ENCODE data around the gene TMEM50A.
"Not testable (repeated sequence)": the region's sequence is repeated elsewhere in the genome, so short reads cannot be mapped to it uniquely, and the experiment has no call there.

Gene TMEM50A

DNA sequence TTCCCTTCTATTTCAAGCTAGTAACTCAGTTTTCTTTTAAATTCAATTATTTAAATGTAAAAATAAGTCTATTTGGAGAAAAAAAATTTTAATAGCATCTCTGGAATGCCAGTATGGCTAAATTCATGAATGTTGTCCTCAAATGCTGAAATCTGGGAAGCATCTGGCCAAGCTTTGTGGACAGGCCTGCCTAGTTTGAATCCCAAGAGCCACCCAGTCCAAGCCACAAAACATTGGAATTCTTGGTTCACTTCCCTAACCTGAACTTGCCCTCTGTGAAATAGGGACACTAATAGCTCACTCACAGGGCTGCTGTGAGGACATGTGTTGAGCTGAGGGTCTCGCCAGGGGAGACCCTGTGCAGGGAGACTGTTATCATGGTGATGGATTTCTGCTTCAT is 28.6 kb upstream of the TMEM50A start:
- H3K9me3 ChIP-seq (ENCODE audit: insufficient read depth, low read depth, low read length); H3K36me3 ChIP-seq (ENCODE audit: insufficient read depth, low read length); H3K9ac ChIP-seq (ENCODE audit: low read depth, low read length); H3K27me3 ChIP-seq (ENCODE audit: insufficient read depth, low read length); H3K27ac ChIP-seq (ENCODE audit: low read depth, low read length); H3K4me1 ChIP-seq (ENCODE audit: insufficient read depth, low read length); H3K4me3 ChIP-seq (ENCODE audit: low read length): not testable (repeated sequence)
- WGBS: no CpG with 5 or more reads among the region's 1 CpG

DNA sequence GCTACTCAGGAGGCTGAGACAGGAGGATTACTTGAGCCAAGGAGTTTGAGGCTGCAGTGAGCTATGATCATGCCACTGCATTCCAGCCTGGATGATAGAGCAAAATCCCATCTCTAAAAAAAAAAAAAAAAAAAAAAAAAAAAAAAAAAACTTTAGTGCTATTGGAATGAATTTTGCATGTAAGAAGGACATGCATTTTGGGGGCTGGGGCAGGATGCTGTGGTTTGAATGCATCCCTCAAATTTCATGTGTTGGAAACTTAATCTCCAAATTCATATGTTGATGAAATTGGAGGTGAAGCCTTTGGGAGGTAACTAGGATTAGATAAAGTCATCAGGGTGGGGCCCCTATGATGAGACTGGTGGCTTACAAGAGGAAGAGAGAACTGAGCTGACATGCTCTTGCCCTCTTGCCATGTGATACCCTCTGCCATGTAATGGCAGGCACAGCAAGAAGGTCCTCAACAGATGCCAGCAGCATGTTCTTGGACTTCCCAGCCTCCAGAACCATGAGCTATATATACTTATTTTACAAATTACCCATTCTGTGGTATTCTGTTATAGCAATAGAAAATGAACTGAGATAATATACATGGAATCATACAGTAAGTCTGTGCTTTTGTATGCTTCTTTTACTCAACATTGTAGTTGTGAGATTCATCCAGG is 25.2 kb upstream of the TMEM50A start:
- H3K9ac ChIP-seq (ENCODE audit: low read depth, low read length); H3K4me3 ChIP-seq (ENCODE audit: low read length); H3K27me3 ChIP-seq (ENCODE audit: insufficient read depth, low read length); H3K36me3 ChIP-seq (ENCODE audit: insufficient read depth, low read length); H3K4me1 ChIP-seq (ENCODE audit: insufficient read depth, low read length); H3K27ac ChIP-seq (ENCODE audit: low read depth, low read length); H3K9me3 ChIP-seq (ENCODE audit: insufficient read depth, low read depth, low read length): not testable (repeated sequence)

DNA sequence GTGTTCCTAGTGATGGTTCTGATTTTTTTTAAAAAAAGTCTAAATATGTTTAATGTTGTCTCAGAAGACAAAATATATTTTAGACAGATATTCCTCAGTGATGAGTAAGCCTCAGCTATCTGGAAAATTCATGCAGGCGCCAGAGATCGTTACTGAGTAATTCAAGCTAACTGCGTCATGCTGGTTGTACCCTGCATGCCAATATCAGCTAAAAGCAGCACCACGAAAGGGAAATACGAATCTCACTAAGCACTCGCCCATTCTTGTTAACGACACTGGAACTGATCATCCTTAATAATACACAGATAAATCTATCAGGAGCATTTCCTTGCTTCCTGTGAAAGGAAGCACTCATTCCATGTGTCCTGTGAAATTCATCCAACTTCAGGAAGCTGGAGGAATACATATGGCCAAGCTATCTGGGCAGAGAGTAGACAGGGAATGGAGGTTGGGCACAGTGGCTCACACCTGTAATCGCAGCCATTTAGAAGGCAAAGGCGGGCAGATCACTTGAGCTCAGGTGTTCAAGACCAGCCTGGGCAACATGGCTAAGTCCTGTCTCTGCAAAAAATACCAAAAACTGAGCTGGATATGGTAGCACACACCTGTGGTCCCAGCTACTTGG is 17.7 kb upstream of the TMEM50A start:
- H3K4me3 ChIP-seq (ENCODE audit: low read length); H3K9me3 ChIP-seq (ENCODE audit: insufficient read depth, low read depth, low read length); H3K4me1 ChIP-seq (ENCODE audit: insufficient read depth, low read length); H3K27ac ChIP-seq (ENCODE audit: low read depth, low read length); H3K27me3 ChIP-seq (ENCODE audit: insufficient read depth, low read length); H3K36me3 ChIP-seq (ENCODE audit: insufficient read depth, low read length); H3K9ac ChIP-seq (ENCODE audit: low read depth, low read length): not testable (repeated sequence)
- 93% methylated on average over 9 of the region's 9 CpGs for WGBS

DNA sequence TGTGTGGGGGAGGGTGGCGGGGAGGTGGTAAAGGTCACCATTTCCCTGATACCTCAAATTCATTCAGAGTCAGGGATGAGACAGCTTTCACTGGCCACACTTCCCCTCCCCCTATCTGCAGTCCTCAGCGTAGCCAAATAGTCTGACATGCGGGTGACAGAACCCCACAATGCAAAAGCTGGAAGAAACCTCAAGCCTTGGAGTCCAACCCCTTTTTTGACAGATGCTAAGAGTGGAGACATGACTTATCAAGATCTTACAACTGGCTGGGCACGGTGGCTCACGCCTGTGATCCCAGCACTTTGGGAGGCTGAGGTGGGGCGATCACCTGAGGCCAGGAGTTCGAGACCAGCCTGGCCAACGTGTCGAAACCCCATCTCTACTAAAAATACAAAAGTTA is 16.0 kb upstream of the TMEM50A start:
- H3K27ac ChIP-seq (ENCODE audit: low read depth, low read length); H3K9me3 ChIP-seq (ENCODE audit: insufficient read depth, low read depth, low read length); H3K9ac ChIP-seq (ENCODE audit: low read depth, low read length); H3K4me3 ChIP-seq (ENCODE audit: low read length); H3K36me3 ChIP-seq (ENCODE audit: insufficient read depth, low read length); H3K4me1 ChIP-seq (ENCODE audit: insufficient read depth, low read length); H3K27me3 ChIP-seq (ENCODE audit: insufficient read depth, low read length): not testable (repeated sequence)
- 67% methylated on average over 4 of the region's 9 CpGs for WGBS

DNA sequence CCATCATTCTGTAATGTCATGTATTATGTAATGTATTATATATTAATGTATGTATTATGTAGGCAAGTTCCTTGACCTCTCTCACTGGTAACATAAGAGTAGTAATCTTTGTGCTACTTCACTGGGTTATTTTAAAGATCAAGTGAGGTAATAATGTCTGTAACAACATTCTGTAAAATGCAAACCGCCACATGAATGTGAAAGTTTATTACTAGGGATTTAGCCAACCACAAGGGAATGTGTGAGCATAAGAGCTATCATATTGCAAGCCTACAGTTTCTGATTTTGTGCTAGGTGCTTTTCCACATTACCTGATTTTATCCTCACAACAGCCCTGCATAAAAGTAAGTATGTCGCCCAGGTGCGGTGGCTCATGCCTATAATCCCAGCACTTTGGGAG is 13.7 kb upstream of the TMEM50A start:
- H3K27me3 ChIP-seq (ENCODE audit: insufficient read depth, low read length); H3K9me3 ChIP-seq (ENCODE audit: insufficient read depth, low read depth, low read length); H3K27ac ChIP-seq (ENCODE audit: low read depth, low read length); H3K9ac ChIP-seq (ENCODE audit: low read depth, low read length); H3K36me3 ChIP-seq (ENCODE audit: insufficient read depth, low read length); H3K4me3 ChIP-seq (ENCODE audit: low read length); H3K4me1 ChIP-seq (ENCODE audit: insufficient read depth, low read length): not testable (repeated sequence)
- WGBS: 83% methylated on average over 1 of the region's 3 CpGs

DNA sequence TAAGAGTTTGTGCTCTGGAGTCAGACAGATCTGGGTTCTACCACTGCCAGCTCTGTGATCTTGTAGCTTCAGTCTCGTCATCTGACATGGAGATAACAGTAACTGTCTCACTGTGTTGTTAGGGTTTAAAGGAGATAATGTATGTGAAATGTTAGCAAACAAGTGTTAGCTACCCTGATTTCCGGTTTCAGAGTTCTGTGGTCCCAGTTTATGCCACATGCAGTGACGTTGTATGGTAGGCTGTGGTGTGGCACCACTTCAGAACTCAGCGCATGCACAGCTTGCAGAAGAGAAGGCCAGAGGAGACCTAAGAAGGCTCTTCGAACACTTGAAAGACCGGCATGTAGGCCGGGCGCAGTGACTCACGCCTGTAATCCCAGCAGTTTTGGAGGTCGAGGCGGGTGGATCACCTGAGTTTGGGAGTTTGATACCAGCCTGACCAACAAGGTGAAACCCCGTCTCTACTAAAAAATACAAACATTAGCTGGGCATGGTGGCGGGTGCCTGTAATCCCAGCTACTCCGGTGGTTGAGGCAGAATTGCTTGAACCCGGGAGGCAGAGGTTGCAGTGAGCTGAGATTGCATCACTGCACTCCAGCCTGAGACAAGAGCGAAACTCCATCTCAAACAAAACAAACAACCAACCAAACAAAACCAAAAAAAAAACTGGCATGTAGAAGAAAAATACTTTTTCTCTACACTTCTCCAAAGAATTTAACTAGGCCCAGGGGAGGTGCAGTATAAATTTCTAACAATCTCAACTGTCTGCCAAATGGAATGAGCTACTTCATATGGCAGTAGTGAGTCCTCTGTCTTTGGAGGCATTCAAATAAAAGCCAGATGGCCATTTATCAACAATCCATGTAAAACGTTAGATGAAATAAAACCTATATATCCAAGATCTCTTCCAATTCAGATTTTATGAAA is 10.0 kb upstream of the TMEM50A start:
- H3K9ac ChIP-seq (ENCODE audit: low read depth, low read length); H3K4me1 ChIP-seq (ENCODE audit: insufficient read depth, low read length); H3K27ac ChIP-seq (ENCODE audit: low read depth, low read length); H3K4me3 ChIP-seq (ENCODE audit: low read length); H3K36me3 ChIP-seq (ENCODE audit: insufficient read depth, low read length); H3K9me3 ChIP-seq (ENCODE audit: insufficient read depth, low read depth, low read length); H3K27me3 ChIP-seq (ENCODE audit: insufficient read depth, low read length): not testable (repeated sequence)
- WGBS: no CpG with 5 or more reads among the region's 17 CpGs

DNA sequence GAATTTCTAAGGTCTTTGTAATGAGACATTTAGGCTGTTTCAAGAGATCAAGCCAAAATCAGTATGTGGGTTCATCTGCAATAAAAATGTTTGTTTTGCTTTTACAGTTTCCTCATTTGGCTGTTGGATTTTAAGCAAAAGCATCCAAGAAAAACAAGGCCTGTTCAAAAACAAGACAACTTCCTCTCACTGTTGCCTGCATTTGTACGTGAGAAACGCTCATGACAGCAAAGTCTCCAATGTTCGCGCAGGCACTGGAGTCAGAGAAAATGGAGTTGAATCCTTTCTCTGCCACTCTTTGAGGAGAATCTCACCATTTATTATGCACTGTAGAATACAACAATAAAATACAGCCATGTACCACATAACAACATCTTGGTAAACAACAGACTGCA is 9.3 kb upstream of the TMEM50A start:
- H3K9me3 ChIP-seq (ENCODE audit: insufficient read depth, low read depth, low read length); H3K36me3 ChIP-seq (ENCODE audit: insufficient read depth, low read length); H3K27me3 ChIP-seq (ENCODE audit: insufficient read depth, low read length); H3K27ac ChIP-seq (ENCODE audit: low read depth, low read length); H3K4me1 ChIP-seq (ENCODE audit: insufficient read depth, low read length); H3K9ac ChIP-seq (ENCODE audit: low read depth, low read length); H3K4me3 ChIP-seq (ENCODE audit: low read length): not testable (repeated sequence)
- WGBS: 100% methylated on average over 4 of the region's 4 CpGs

DNA sequence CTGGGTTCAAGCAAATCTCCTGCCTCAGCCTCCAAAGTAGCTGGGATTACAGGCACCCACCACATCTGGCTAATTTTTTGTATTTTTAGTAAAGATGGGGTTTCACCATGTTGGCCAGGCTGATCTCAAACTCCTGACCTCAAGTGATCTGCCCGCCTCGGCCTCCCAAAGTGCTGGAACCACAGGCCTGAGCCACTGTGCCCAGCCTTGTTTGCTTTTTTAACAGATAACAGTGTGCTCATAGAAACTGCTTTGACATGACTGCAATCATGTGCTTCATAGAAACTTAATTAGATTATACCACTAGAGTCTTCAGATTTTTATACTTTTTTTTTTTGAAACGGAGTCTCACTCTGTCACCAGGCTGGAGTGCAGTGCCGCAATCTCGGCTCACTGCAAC is 8.8 kb upstream of the TMEM50A start:
- 93% methylated on average over 5 of the region's 5 CpGs for WGBS
- not testable (repeated sequence) for H3K4me1 ChIP-seq (ENCODE audit: insufficient read depth, low read length); H3K9ac ChIP-seq (ENCODE audit: low read depth, low read length); H3K9me3 ChIP-seq (ENCODE audit: insufficient read depth, low read depth, low read length); H3K27ac ChIP-seq (ENCODE audit: low read depth, low read length); H3K4me3 ChIP-seq (ENCODE audit: low read length); H3K36me3 ChIP-seq (ENCODE audit: insufficient read depth, low read length); H3K27me3 ChIP-seq (ENCODE audit: insufficient read depth, low read length)

DNA sequence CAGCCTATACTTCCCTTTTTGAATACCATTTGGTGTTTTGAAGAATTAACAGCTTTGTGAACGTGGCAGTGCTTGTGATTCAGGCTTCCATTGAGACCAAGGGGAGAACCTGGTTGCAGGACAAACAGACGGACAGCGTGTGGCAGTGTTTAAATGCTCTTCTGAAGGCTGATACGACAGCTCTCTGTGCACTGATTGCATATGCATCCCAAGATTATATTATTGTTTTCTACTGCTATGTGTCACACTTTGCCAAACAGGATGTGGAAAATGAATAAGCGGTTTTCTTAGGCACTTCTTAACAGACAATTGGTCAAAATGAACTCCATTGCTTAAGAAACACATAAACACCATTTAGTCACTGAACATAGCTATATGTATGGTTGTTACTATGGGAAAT is 8.2 kb upstream of the TMEM50A start:
- H3K4me1 ChIP-seq (ENCODE audit: insufficient read depth, low read length); H3K4me3 ChIP-seq (ENCODE audit: low read length); H3K9ac ChIP-seq (ENCODE audit: low read depth, low read length); H3K9me3 ChIP-seq (ENCODE audit: insufficient read depth, low read depth, low read length); H3K27me3 ChIP-seq (ENCODE audit: insufficient read depth, low read length); H3K36me3 ChIP-seq (ENCODE audit: insufficient read depth, low read length); H3K27ac ChIP-seq (ENCODE audit: low read depth, low read length): not testable (repeated sequence)
- 74% methylated on average over 4 of the region's 5 CpGs for WGBS

DNA sequence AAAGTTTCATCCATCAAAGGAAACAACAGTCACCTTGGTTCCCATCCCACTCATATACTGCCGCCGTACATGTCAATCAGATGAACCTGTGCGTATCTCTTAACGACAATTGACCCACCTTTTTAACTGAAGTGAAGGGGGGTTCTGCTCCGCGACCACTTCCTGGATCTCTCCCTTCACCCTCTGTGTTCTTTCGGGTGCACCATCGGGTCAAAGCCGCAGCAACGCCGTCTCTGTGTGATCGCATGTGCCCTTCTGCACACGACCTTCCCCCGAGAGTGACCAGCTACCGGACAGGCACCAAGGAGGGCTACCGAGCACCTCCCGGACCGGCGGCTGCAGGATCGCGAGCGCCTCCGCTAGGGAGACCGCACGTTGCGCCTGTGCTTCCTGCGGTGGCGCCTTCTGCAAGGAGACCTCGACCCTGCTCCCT is 1.2 kb upstream of the TMEM50A start:
- under 1% methylated on average over 24 of the region's 29 CpGs for WGBS
- H3K4me1 ChIP-seq (ENCODE audit: insufficient read depth, low read length); H3K27me3 ChIP-seq (ENCODE audit: insufficient read depth, low read length); H3K27ac ChIP-seq (ENCODE audit: low read depth, low read length); H3K9me3 ChIP-seq (ENCODE audit: insufficient read depth, low read depth, low read length); H3K9ac ChIP-seq (ENCODE audit: low read depth, low read length); H3K36me3 ChIP-seq (ENCODE audit: insufficient read depth, low read length): not testable (repeated sequence)
- peak overlapping the region; percentile 63 for H3K4me3 ChIP-seq (ENCODE audit: low read length)

DNA sequence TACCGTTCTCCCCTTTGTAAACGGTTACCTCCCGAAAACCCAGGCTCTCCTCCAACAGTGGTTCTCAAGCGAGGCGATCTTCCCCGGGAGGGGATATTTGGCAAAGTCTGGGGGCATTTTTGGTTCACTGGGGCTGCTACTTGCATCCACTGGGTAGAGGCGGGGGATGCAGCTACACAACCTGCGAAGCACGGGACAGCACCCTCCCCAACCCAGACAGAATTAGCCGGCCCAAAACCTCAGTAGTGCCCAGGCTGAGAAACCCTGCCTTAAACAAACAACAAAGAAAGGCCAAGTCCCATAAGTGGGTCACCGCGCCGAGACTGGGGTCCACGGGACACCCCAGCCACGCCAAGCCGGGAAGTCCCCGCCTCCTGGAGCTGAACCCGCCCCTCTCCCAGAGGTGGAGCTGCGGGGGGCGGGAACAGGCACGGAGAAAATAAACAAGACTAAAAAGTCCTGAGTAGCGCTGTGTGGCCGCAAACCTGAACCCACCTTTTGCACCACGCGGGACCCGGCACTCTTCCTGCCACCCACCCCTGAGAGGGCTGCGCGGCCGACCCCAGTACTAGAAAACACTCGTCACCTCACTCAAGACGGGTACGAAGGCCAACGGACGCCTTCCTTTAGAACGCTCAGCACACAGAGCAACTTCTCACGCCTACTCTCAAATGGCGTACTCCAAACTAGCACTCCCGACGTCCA is 499 bp upstream of the TMEM50A start:
- not testable (repeated sequence) for H3K27me3 ChIP-seq (ENCODE audit: insufficient read depth, low read length); H3K36me3 ChIP-seq (ENCODE audit: insufficient read depth, low read length); H3K4me1 ChIP-seq (ENCODE audit: insufficient read depth, low read length); H3K9me3 ChIP-seq (ENCODE audit: insufficient read depth, low read depth, low read length)
- Histone ChIP-seq H3K27ac (ENCODE audit: low read depth, low read length) (peak overlapping the region; percentile 80; the same call in 1 of the 2 replicates), H3K9ac (ENCODE audit: low read depth, low read length) (peak overlapping the region; percentile 47; the same call in 1 of the 2 replicates), H3K4me3 (ENCODE audit: low read length) (peak overlapping the region; percentile 95)
- WGBS: under 1% methylated on average over 13 of the region's 39 CpGs

Data from HUES64 (cell line).